ENCODE results near the gene RPL36A. TPM values are rescaled to one million over a fixed set of nuclear protein-coding genes. Genes with fewer than 3 reads are reported as not detected.

Gene RPL36A
- total and polyA plus RNA-seq, 9 of the 15 experiments (the other 6 are each of a cell fraction or from before 2014, with no cell fraction given): 412 to 4,539 (median 3,209) TPM

DNA sequence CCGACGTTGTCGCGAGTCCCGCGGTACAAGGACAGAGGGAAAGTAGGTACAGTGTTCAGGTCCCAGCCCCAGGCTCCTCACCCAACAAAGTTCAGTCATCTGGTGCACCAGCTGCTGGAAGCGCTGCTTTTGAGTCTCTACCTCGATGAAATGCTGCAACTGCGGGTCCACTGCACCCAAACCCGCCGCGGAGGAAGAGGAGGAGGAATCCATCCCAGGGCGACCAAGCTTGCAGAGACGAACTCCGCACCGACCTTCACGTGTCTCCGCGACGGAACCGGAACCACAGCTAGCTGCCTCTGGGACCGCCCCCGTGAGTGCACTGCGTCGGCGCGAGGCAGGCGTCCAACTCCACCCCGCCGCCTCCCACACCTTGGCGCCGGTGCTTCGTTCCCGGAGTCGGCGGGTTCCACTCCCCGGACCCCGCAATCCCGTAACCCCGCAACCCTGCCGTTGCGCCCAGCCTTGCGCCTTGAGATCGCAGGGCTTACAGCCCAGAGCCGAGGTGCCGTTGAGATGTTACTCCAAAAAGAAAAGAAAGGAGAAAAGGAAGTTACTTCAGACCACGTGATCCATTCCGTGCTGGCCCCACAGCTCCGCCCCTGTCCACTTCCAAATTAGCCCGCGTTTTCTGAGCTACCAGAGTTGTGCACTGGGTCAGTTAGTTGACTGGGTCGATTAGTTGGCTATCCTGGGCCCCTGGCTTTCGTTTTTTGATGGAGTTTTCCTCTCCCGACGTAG is 42.2 kb upstream of the RPL36A start, which contains the start of gene TIMM8A (continued):
- TF ChIP-seq ZHX1 (conservative IDR thresholded peaks at IDR 0.05; ENCODE audit: low read length): no peak
- no peak for TF ChIP-seq SRF (CRISPR knock-in tag; IDR thresholded peaks at IDR 0.05)
- TF ChIP-seq ERF (CRISPR knock-in tag; IDR thresholded peaks at IDR 0.05): no peak
- TF ChIP-seq RNF2 (IDR thresholded peaks at IDR 0.05): no peak
- no peak for TF ChIP-seq ZNF212 (CRISPR knock-in tag; IDR thresholded peaks at IDR 0.05)
- TF ChIP-seq MEF2D (tag; conservative IDR thresholded peaks at IDR 0.05; ENCODE audit: low read depth): no peak
- TF ChIP-seq, protein P1, sequence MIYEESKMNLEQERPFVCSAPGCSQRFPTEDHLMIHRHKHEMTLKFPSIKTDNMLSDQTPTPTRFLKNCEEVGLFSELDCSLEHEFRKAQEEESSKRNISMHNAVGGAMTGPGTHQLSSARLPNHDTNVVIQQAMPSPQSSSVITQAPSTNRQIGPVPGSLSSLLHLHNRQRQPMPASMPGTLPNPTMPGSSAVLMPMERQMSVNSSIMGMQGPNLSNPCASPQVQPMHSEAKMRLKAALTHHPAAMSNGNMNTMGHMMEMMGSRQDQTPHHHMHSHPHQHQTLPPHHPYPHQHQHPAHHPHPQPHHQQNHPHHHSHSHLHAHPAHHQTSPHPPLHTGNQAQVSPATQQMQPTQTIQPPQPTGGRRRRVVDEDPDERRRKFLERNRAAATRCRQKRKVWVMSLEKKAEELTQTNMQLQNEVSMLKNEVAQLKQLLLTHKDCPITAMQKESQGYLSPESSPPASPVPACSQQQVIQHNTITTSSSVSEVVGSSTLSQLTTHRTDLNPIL (CRISPR knock-in tag; IDR thresholded peaks at IDR 0.05): no peak
- no peak for TF ChIP-seq POU5F1 (IDR thresholded peaks at IDR 0.05; ENCODE audit: borderline replicate concordance, low read depth, low read length, partially characterized antibody)
- no peak for TF ChIP-seq MTA1 (IDR thresholded peaks at IDR 0.05; ENCODE audit: borderline replicate concordance)
- TF ChIP-seq ZBTB1 (CRISPR knock-in tag; IDR thresholded peaks at IDR 0.05; ENCODE audit: borderline replicate concordance, low read depth): no peak
- TF ChIP-seq PKNOX1 (IDR thresholded peaks at IDR 0.05): no peak
- TF ChIP-seq DPF2 (IDR thresholded peaks at IDR 0.05): peak; percentile 24; the same call in 1 of the 2 replicates
- no peak for TF ChIP-seq SRSF7 (optimal IDR thresholded peaks at IDR 0.05; ENCODE audit: low read depth, low read length)
- TF ChIP-seq MCM3 (IDR thresholded peaks at IDR 0.05): no peak
- 0 out of 4 replicates have a peak, but pooled peaks of 1 of the 2 experiments have one; percentile 71 for TF ChIP-seq KDM4B (IDR thresholded peaks at IDR 0.05; ENCODE audit: borderline replicate concordance in 2 of 2, low read depth in 1 of 2)
- TF ChIP-seq ZSCAN29 (IDR thresholded peaks at IDR 0.05): no peak
- no peak for TF ChIP-seq FIP1L1 (IDR thresholded peaks at IDR 0.05; ENCODE audit: low read depth, low read length, poor library complexity, severe bottlenecking)
- no peak for TF ChIP-seq NUFIP1 (IDR thresholded peaks at IDR 0.05; ENCODE audit: partially characterized antibody)
- no peak for TF ChIP-seq ARHGAP35 (IDR thresholded peaks at IDR 0.05; ENCODE audit: partially characterized antibody)
- no peak for TF ChIP-seq ZNF282 (CRISPR knock-in tag; IDR thresholded peaks at IDR 0.05)
- no peak for TF ChIP-seq TEAD2 (tag; IDR thresholded peaks at IDR 0.05)
- TF ChIP-seq, protein P2, sequence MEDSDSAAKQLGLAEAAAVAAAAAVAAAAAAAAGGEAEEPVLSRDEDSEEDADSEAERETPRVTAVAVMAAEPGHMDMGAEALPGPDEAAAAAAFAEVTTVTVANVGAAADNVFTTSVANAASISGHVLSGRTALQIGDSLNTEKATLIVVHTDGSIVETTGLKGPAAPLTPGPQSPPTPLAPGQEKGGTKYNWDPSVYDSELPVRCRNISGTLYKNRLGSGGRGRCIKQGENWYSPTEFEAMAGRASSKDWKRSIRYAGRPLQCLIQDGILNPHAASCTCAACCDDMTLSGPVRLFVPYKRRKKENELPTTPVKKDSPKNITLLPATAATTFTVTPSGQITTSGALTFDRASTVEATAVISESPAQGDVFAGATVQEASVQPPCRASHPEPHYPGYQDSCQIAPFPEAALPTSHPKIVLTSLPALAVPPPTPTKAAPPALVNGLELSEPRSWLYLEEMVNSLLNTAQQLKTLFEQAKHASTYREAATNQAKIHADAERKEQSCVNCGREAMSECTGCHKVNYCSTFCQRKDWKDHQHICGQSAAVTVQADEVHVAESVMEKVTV (CRISPR knock-in tag; IDR thresholded peaks at IDR 0.05): no peak
- no peak for TF ChIP-seq OTX1 (CRISPR knock-in tag; IDR thresholded peaks at IDR 0.05)

All from K562 (cell line).